Stomach (tissue), 4 donors: ENCODE results near the gene TNFRSF17.

ENCODE experiments used
- EP300 ChIP-seq: sonication (generic); formaldehyde crosslinking; IDR thresholded peaks from one replicate; pipeline ENCODE4 v1.6.1; 2017; ENCODE audit warnings: antibody characterized with exemption
- POLR2A ChIP-seq, 4 donors: fragments of 450-650 bp; IDR thresholded peaks; one replicate each; pipeline ENCODE4 v1.6.1; 2016; ENCODE audit warnings: antibody characterized with exemption in 4 of 4, control low read depth in 2 of 4, mild to moderate bottlenecking in 1 of 4, moderate library complexity in 1 of 4
- POLR2AphosphoS5 ChIP-seq, 3 donors: sonication (generic); formaldehyde crosslinking; IDR thresholded peaks; one replicate each; pipeline ENCODE4 v1.6.1; 2016; ENCODE audit warnings: antibody characterized with exemption in 3 of 3
- TF ChIP-seq, protein P1 (sequence below), 7 experiments: fragments of 450-650 bp in 4 of 7; fragments of 200-600 bp in 3 of 7; sonication (generic) in 3 of 7; IDR thresholded peaks; one replicate each; pipeline ENCODE4 v1.5.1; 2016 to 2019; ENCODE audit warnings: antibody characterized with exemption in 7 of 7, control low read depth in 2 of 7, mild to moderate bottlenecking in 1 of 7

DNA sequence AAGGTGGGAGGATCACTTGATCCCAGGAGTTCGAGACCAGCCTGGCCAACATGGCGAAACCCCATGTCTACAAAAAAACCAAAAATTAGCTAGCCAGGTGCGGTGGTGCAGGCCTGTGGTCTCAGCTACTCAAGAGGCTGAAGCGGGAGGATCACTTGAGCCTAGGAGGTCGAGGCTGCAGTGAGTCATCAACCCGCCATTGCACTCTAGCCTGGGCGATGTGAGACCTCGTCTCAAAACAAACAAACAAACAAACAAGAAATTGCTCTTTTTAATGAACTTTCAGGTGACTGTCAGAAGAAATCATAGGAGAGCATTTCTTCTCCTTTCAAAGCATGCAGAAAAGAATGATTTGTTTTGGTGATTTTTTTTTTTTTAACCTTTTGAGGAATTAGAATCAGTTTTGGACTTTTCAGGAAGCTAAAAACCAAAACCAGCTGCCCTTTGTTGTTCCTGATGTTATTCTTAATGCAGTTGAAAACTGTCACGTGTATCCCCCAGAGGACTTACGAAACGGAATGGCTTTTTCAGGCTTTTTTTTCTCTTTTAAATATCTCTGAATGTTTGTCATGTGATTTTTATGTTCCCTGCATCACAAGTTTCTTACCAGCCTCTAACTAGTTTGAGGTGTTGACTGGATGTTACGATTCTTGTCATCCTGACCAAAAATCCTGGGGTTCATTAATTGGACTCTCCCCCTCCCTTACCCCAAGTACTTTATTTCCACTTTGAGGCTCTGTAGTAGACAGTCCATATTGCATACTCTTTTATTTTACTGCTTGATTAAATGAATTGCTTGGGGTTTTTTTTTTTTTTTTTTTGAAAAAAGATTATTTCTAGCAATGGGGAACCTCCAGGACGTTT is 45.6 kb downstream of the TNFRSF17 start:
- TF ChIP-seq POLR2A (IDR thresholded peaks at IDR 0.05), result no peak
- TF ChIP-seq, protein P1, sequence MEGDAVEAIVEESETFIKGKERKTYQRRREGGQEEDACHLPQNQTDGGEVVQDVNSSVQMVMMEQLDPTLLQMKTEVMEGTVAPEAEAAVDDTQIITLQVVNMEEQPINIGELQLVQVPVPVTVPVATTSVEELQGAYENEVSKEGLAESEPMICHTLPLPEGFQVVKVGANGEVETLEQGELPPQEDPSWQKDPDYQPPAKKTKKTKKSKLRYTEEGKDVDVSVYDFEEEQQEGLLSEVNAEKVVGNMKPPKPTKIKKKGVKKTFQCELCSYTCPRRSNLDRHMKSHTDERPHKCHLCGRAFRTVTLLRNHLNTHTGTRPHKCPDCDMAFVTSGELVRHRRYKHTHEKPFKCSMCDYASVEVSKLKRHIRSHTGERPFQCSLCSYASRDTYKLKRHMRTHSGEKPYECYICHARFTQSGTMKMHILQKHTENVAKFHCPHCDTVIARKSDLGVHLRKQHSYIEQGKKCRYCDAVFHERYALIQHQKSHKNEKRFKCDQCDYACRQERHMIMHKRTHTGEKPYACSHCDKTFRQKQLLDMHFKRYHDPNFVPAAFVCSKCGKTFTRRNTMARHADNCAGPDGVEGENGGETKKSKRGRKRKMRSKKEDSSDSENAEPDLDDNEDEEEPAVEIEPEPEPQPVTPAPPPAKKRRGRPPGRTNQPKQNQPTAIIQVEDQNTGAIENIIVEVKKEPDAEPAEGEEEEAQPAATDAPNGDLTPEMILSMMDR (IDR thresholded peaks at IDR 0.05), result no peak
- no peak for TF ChIP-seq POLR2AphosphoS5 (IDR thresholded peaks at IDR 0.05)
- no peak for TF ChIP-seq EP300
